WI38 (cell line): ENCODE data around the gene ANKHD1.
"Not testable (repeated sequence)": the region's sequence is repeated elsewhere in the genome, so short reads cannot be mapped to it uniquely, and the experiment has no call there.

Source experiments
- H3K4me3 ChIP-seq: 2 replicates; pipeline ENCODE4 v1.5.1; 2011; ENCODE audit warnings: low read depth, mild to moderate bottlenecking, control low read depth, low read length
- CTCF ChIP-seq: IDR thresholded peaks from 2 replicates; pipeline ENCODE4 v1.5.1; 2012; ENCODE audit warnings: low read depth, mild to moderate bottlenecking, control low read depth, low read length

The ANKHD1 gene

GRCh38 chr5:140429724-140430123 lies 28.1 kb downstream of the ANKHD1 start:
- no peak for TF ChIP-seq CTCF
- no peak overlapping the region for H3K4me3 ChIP-seq

GRCh38 chr5:140432212-140432611 lies 30.6 kb downstream of the ANKHD1 start:
- no peak overlapping the region for H3K4me3 ChIP-seq
- no peak for TF ChIP-seq CTCF

GRCh38 chr5:140432916-140433315 lies 31.3 kb downstream of the ANKHD1 start:
- TF ChIP-seq CTCF = no peak
- H3K4me3 ChIP-seq = no peak overlapping the region

GRCh38 chr5:140457368-140457767 lies 55.7 kb downstream of the ANKHD1 start:
- H3K4me3 ChIP-seq = not testable (repeated sequence)

- no peak overlapping the region for H3K4me3 ChIP-seq
- no peak for TF ChIP-seq CTCF
Measured at GRCh38 chr5:140466981-140467742, 65.5 kb downstream of the ANKHD1 start.

- TF ChIP-seq CTCF = no peak
- H3K4me3 ChIP-seq = no peak overlapping the region
Measured at GRCh38 chr5:140468188-140468587, 66.6 kb downstream of the ANKHD1 start.

- H3K4me3 ChIP-seq = no peak overlapping the region
- TF ChIP-seq CTCF = no peak
Measured at GRCh38 chr5:140469259-140469658, 67.6 kb downstream of the ANKHD1 start.
